ENCODE data around the gene ARHGAP20.

- TF ChIP-seq RAD21 (IDR thresholded peaks at IDR 0.05; ENCODE audit: low read length) (no peak), CTCF (conservative IDR thresholded peaks at IDR 0.05; ENCODE audit: low read depth, low read length) (no peak), MXI1 (IDR thresholded peaks at IDR 0.05; ENCODE audit: borderline replicate concordance, low read depth, low read length) (no peak)
Measured at GRCh38 chr11:110689306-110689705, 22.9 kb downstream of the ARHGAP20 start.
